ENCODE measurements around the gene CRIM1. TPM values are rescaled to one million over a fixed set of nuclear protein-coding genes. Genes with fewer than 3 reads are reported as not detected.

CRIM1 gene
- total and polyA plus RNA-seq, 2 of the 8 experiments (the other 6 are each of a cell fraction or from before 2014, with no cell fraction given), result 9.4 to 28.4 TPM

- TF ChIP-seq, protein P1, sequence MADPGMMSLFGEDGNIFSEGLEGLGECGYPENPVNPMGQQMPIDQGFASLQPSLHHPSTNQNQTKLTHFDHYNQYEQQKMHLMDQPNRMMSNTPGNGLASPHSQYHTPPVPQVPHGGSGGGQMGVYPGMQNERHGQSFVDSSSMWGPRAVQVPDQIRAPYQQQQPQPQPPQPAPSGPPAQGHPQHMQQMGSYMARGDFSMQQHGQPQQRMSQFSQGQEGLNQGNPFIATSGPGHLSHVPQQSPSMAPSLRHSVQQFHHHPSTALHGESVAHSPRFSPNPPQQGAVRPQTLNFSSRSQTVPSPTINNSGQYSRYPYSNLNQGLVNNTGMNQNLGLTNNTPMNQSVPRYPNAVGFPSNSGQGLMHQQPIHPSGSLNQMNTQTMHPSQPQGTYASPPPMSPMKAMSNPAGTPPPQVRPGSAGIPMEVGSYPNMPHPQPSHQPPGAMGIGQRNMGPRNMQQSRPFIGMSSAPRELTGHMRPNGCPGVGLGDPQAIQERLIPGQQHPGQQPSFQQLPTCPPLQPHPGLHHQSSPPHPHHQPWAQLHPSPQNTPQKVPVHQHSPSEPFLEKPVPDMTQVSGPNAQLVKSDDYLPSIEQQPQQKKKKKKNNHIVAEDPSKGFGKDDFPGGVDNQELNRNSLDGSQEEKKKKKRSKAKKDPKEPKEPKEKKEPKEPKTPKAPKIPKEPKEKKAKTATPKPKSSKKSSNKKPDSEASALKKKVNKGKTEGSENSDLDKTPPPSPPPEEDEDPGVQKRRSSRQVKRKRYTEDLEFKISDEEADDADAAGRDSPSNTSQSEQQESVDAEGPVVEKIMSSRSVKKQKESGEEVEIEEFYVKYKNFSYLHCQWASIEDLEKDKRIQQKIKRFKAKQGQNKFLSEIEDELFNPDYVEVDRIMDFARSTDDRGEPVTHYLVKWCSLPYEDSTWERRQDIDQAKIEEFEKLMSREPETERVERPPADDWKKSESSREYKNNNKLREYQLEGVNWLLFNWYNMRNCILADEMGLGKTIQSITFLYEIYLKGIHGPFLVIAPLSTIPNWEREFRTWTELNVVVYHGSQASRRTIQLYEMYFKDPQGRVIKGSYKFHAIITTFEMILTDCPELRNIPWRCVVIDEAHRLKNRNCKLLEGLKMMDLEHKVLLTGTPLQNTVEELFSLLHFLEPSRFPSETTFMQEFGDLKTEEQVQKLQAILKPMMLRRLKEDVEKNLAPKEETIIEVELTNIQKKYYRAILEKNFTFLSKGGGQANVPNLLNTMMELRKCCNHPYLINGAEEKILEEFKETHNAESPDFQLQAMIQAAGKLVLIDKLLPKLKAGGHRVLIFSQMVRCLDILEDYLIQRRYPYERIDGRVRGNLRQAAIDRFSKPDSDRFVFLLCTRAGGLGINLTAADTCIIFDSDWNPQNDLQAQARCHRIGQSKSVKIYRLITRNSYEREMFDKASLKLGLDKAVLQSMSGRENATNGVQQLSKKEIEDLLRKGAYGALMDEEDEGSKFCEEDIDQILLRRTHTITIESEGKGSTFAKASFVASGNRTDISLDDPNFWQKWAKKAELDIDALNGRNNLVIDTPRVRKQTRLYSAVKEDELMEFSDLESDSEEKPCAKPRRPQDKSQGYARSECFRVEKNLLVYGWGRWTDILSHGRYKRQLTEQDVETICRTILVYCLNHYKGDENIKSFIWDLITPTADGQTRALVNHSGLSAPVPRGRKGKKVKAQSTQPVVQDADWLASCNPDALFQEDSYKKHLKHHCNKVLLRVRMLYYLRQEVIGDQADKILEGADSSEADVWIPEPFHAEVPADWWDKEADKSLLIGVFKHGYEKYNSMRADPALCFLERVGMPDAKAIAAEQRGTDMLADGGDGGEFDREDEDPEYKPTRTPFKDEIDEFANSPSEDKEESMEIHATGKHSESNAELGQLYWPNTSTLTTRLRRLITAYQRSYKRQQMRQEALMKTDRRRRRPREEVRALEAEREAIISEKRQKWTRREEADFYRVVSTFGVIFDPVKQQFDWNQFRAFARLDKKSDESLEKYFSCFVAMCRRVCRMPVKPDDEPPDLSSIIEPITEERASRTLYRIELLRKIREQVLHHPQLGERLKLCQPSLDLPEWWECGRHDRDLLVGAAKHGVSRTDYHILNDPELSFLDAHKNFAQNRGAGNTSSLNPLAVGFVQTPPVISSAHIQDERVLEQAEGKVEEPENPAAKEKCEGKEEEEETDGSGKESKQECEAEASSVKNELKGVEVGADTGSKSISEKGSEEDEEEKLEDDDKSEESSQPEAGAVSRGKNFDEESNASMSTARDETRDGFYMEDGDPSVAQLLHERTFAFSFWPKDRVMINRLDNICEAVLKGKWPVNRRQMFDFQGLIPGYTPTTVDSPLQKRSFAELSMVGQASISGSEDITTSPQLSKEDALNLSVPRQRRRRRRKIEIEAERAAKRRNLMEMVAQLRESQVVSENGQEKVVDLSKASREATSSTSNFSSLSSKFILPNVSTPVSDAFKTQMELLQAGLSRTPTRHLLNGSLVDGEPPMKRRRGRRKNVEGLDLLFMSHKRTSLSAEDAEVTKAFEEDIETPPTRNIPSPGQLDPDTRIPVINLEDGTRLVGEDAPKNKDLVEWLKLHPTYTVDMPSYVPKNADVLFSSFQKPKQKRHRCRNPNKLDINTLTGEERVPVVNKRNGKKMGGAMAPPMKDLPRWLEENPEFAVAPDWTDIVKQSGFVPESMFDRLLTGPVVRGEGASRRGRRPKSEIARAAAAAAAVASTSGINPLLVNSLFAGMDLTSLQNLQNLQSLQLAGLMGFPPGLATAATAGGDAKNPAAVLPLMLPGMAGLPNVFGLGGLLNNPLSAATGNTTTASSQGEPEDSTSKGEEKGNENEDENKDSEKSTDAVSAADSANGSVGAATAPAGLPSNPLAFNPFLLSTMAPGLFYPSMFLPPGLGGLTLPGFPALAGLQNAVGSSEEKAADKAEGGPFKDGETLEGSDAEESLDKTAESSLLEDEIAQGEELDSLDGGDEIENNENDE (IDR thresholded peaks at IDR 0.05; ENCODE audit: insufficient replicate concordance, low read length), result no peak
Measured at GRCh38 chr2:36476411-36476810, 120.8 kb downstream of the CRIM1 start (continued).
